Mesothelial cell of epicardium (in vitro differentiated cells): ENCODE results near the gene KLHL12. TPM values are rescaled to one million over a fixed set of nuclear protein-coding genes. Genes with fewer than 3 reads are reported as not detected.
A peak's percentile ranks its signal among the peaks of the same experiment; 100 is the strongest.

Source experiments
- DNase-seq, 2 experiments: peaks; one replicate each; pipeline ENCODE4 v3.0.0; 2021; ENCODE audit warnings: low spot score in 2 of 2; ENCODE audit not compliant: unreplicated experiment in 2 of 2
- H3K27ac Mint-ChIP-seq: 2 replicates; pipeline ENCODE4 v1.8.0; 2021; ENCODE audit warnings: mixed read lengths
- H3K27me3 Mint-ChIP-seq: 2 replicates; pipeline ENCODE4 v1.8.0; 2021; ENCODE audit warnings: low read depth, mixed read lengths
- H3K36me3 Mint-ChIP-seq: 2 replicates; pipeline ENCODE4 v1.8.0; 2021; ENCODE audit warnings: mixed read lengths
- H3K4me1 Mint-ChIP-seq: 2 replicates; pipeline ENCODE4 v1.8.0; 2021; ENCODE audit warnings: mixed read lengths
- H3K4me3 Mint-ChIP-seq: 2 replicates; pipeline ENCODE4 v1.8.0; 2021; ENCODE audit warnings: mild to moderate bottlenecking, moderate library complexity, mixed read lengths
- H3K9me3 Mint-ChIP-seq: 2 replicates; pipeline ENCODE4 v1.8.0; 2021; ENCODE audit warnings: mixed read lengths
- CTCF ChIP-seq: fragments of 200-600 bp; sonication (generic); IDR thresholded peaks from one replicate; pipeline ENCODE4 v1.5.0; 2021; ENCODE audit warnings: antibody characterized with exemption; ENCODE audit not compliant: unreplicated experiment
- total RNA-seq: library from RNA; stranded (reverse); gene quantifications from 3 replicates; pipeline ENCODE4 v1.2.1, GENCODE V29; 2021

Gene KLHL12
- total RNA-seq, 1 donor from 2014 or later, result 27.8 TPM

- no peak for TF ChIP-seq CTCF
- no peaks in the 10 kb centered on the region for H3K36me3 Mint-ChIP-seq
- H3K27me3 Mint-ChIP-seq, result peaks cover 8% of the 10 kb centered on the region
- no peak overlapping the region for H3K27ac Mint-ChIP-seq
- H3K4me1 Mint-ChIP-seq, result peaks cover 10% of the 10 kb centered on the region
- no peak for DNase-seq
- no peaks in the 10 kb centered on the region for H3K9me3 Mint-ChIP-seq
- H3K4me3 Mint-ChIP-seq, result peak overlapping the region; percentile 90
These were observed 64.1 kb downstream of the KLHL12 start for GRCh38 chr1:202862679-202863560.

- Mint-ChIP-seq H3K4me3 (peak overlapping the region; percentile 90), H3K4me1 (peaks cover 10% of the 10 kb centered on the region), H3K36me3 (no peaks in the 10 kb centered on the region), H3K27ac (peak overlapping the region; percentile 84), H3K9me3 (no peaks in the 10 kb centered on the region), H3K27me3 (peaks cover 8% of the 10 kb centered on the region)
- TF ChIP-seq CTCF, result no peak
- peak; percentile 81 to 86 for DNase-seq
These were observed 65.5 kb downstream of the KLHL12 start for GRCh38 chr1:202861420-202862132.

GRCh38 chr1:202860744-202861419, 66.2 kb downstream of the KLHL12 start:
- peaks cover 10% of the 10 kb centered on the region for H3K4me1 Mint-ChIP-seq
- peak overlapping the region; percentile 84 for H3K27ac Mint-ChIP-seq
- no peaks in the 10 kb centered on the region for H3K9me3 Mint-ChIP-seq
- H3K27me3 Mint-ChIP-seq, result peaks cover 8% of the 10 kb centered on the region
- no peak for TF ChIP-seq CTCF
- DNase-seq, result peak; percentile 35 to 62
- no peaks in the 10 kb centered on the region for H3K36me3 Mint-ChIP-seq
- H3K4me3 Mint-ChIP-seq, result peak overlapping the region; percentile 90

GRCh38 chr1:202858789-202859414, 68.1 kb downstream of the KLHL12 start:
- DNase-seq, result no peak
- Mint-ChIP-seq H3K36me3 (no peaks in the 10 kb centered on the region), H3K27me3 (peaks cover 5% of the 10 kb centered on the region), H3K9me3 (no peaks in the 10 kb centered on the region), H3K4me3 (no peak overlapping the region), H3K4me1 (peaks cover 10% of the 10 kb centered on the region), H3K27ac (no peak overlapping the region)
- no peak for TF ChIP-seq CTCF

- Mint-ChIP-seq H3K9me3 (no peaks in the 10 kb centered on the region), H3K4me1 (peaks cover 10% of the 10 kb centered on the region), H3K27ac (no peak overlapping the region), H3K4me3 (no peak overlapping the region), H3K27me3 (peaks cover 4% of the 10 kb centered on the region), H3K36me3 (no peaks in the 10 kb centered on the region)
- TF ChIP-seq CTCF, result no peak
- no peak for DNase-seq
These were observed 68.7 kb downstream of the KLHL12 start for GRCh38 chr1:202858331-202858730.
